BLaER1 (cell line): ENCODE measurements around the gene KSR1.

Experiments
- H3K27ac ChIP-seq: shearing (Covaris generic); formaldehyde crosslinking; 2 replicates; pipeline ENCODE4 v1.8.1; 2022
- H3K27me3 ChIP-seq: shearing (Covaris generic); formaldehyde crosslinking; 2 replicates; pipeline ENCODE4 v1.8.1; 2022
- H3K36me3 ChIP-seq: shearing (Covaris generic); formaldehyde crosslinking; 2 replicates; pipeline ENCODE4 v1.8.1; 2022
- H3K4me1 ChIP-seq: shearing (Covaris generic); formaldehyde crosslinking; 2 replicates; pipeline ENCODE4 v1.8.1; 2022
- H3K4me2 ChIP-seq: shearing (Covaris generic); formaldehyde crosslinking; 2 replicates; pipeline ENCODE4 v1.8.1; 2022
- H3K4me3 ChIP-seq: shearing (Covaris generic); formaldehyde crosslinking; 2 replicates; pipeline ENCODE4 v1.8.1; 2022
- H3K9ac ChIP-seq: shearing (Covaris generic); formaldehyde crosslinking; 2 replicates; pipeline ENCODE4 v1.8.1; 2022
- H3K9me3 ChIP-seq: shearing (Covaris generic); formaldehyde crosslinking; 2 replicates; pipeline ENCODE4 v1.8.1; 2022
- H4K20me1 ChIP-seq: shearing (Covaris generic); formaldehyde crosslinking; 2 replicates; pipeline ENCODE4 v1.8.1; 2022
- Cebpa-rat ChIP-seq: shearing (Covaris generic); IDR thresholded peaks from 2 replicates; pipeline ENCODE4 v1.8.1; 2022

The KSR1 gene

DNA sequence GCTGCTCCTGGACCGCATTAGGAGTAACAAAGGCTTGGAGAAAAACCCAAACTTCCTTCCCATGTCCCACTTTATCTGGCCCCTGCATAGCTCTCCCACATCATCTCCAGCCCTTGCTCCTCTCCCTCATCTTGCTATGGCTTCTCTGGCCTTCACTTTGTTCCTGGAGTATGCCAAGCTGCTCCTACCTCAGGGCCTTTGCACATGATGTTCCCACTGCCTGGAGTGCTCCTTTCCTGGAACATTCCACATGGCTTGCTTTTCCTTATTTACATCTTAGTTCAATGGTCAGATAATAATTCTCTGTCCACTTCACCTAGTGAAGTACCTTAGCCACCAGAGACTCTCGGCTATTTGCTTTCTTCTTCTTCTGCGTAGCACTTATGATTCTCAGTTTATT lies 4.3 kb upstream of the KSR1 start:
- H3K27ac ChIP-seq, result no peak overlapping the region
- peaks cover 3% of the 10 kb centered on the region; the same call in 1 of the 2 replicates for H3K27me3 ChIP-seq
- peaks cover 20% of the 10 kb centered on the region for H3K4me1 ChIP-seq
- H3K9me3 ChIP-seq, result no peaks in the 10 kb centered on the region
- no peaks in the 10 kb centered on the region for H3K36me3 ChIP-seq
- TF ChIP-seq Cebpa-rat, result no peak
- H3K9ac ChIP-seq, result no peak overlapping the region
- H3K4me2 ChIP-seq, result no peak overlapping the region
- H4K20me1 ChIP-seq, result peaks cover 2% of the 10 kb centered on the region; the same call in 1 of the 2 replicates
- no peak overlapping the region for H3K4me3 ChIP-seq

DNA sequence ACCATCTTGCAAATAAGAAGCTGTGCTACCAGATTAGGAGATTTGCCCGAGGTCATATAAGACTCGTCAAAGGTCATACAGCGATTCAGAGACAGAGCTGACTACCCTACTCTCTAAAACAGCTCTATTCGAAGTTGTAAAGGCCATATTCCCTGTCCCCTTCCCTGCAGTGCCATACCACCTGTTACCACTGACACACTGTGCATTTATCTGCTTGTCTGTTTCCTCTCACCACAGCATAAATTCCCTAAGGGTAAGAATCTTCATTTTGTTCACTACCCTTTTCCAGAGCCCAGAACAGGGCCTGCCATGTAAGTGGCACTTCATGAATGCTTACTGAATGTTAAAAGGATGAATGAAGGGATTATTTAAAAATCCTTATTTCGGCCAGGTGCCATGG lies 3.4 kb upstream of the KSR1 start:
- Histone ChIP-seq H3K4me3 (no peak overlapping the region), H3K9ac (no peak overlapping the region), H3K4me2 (peak overlapping the region; percentile 35), H3K4me1 (peaks cover 29% of the 10 kb centered on the region), H3K36me3 (no peaks in the 10 kb centered on the region), H3K9me3 (no peaks in the 10 kb centered on the region), H3K27ac (no peak overlapping the region), H4K20me1 (peaks cover 11% of the 10 kb centered on the region), H3K27me3 (peaks cover 12% of the 10 kb centered on the region)
- no peak for TF ChIP-seq Cebpa-rat

DNA sequence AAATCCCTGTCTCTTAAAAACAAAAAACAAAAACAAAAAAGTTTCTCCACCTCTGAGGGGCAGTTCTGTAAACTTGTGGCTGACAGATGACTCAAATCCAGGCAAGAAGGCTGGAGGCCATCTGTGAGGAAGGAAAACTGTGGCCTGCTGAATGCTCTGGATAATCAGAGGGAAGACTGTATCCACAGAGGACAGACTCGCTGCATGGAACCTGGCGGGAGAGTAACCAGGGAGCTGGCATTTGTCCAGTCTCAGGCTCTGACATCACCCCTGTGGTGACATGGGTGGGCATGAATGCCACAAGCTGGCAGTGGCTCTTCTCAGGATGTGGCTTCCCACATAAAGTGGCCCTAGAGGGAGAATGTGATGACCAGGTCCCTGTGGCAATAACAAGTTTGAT lies 2.8 kb upstream of the KSR1 start:
- no peak overlapping the region for H3K9ac ChIP-seq
- peaks cover 18% of the 10 kb centered on the region for H4K20me1 ChIP-seq
- peak overlapping the region; percentile 35 for H3K4me2 ChIP-seq
- no peaks in the 10 kb centered on the region for H3K9me3 ChIP-seq
- no peaks in the 10 kb centered on the region for H3K36me3 ChIP-seq
- no peak for TF ChIP-seq Cebpa-rat
- H3K27me3 ChIP-seq, result peaks cover 19% of the 10 kb centered on the region
- no peak overlapping the region for H3K27ac ChIP-seq
- no peak overlapping the region for H3K4me3 ChIP-seq
- peaks cover 35% of the 10 kb centered on the region for H3K4me1 ChIP-seq

DNA sequence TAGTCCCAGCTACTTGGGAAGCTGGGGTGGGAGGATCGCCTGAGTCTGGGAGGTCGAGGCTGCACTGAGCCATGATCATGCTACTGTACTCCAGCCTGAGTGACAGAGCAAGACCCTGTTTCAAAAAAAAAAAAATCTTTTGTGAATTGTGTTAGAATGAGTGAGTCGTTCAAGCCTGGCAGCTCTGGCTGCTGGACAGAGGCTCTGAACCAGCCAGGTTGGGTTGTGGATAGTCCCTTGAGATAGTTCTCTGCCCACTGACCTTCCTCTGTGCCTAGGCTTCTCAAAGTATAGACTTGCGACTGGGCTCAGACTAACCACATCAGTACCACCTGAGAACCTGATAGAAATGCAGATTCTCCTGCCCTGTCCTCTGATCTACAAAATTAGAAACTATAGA lies 2.2 kb upstream of the KSR1 start:
- H3K4me3 ChIP-seq, result no peak overlapping the region
- no peak overlapping the region for H3K27ac ChIP-seq
- H3K9ac ChIP-seq, result no peak overlapping the region
- H3K4me2 ChIP-seq, result peak overlapping the region; percentile 35
- H3K36me3 ChIP-seq, result no peaks in the 10 kb centered on the region
- no peaks in the 10 kb centered on the region for H3K9me3 ChIP-seq
- peaks cover 24% of the 10 kb centered on the region for H4K20me1 ChIP-seq
- peaks cover 39% of the 10 kb centered on the region for H3K4me1 ChIP-seq
- no peak for TF ChIP-seq Cebpa-rat
- H3K27me3 ChIP-seq, result peaks cover 22% of the 10 kb centered on the region

DNA sequence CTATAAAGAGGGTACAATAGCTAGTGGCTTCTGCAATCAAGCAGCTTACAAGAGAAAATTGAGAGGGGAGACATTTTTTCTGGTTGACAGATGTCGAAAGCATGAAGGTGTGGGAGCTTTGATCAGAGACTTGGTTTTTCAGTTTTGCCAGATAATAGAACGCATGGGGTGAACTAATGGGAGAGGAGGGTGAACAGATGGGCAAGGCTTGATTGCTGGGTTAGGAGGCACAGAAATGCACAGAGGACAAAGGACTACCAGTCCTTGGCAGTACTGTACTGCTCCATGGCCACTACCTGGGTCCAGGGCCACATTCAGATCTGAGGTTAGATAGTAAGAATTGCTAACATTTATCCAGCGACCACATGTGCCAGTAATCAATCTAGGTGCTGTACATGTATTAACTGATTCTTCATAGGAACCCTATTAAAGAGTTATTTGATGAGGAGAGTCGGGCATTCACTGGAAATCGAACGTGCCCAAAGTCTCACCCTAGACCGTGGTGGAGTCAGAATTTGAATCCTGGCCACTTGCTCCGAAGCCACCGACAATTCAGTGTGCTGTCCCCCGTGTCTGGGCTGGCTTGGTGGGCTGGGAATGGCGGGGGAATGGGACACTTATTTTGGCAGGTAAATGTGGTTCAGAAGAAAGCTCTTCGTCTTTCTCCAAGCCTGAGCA lies 873 bp upstream of the KSR1 start:
- no peak overlapping the region for H3K27ac ChIP-seq
- no peak for TF ChIP-seq Cebpa-rat

DNA sequence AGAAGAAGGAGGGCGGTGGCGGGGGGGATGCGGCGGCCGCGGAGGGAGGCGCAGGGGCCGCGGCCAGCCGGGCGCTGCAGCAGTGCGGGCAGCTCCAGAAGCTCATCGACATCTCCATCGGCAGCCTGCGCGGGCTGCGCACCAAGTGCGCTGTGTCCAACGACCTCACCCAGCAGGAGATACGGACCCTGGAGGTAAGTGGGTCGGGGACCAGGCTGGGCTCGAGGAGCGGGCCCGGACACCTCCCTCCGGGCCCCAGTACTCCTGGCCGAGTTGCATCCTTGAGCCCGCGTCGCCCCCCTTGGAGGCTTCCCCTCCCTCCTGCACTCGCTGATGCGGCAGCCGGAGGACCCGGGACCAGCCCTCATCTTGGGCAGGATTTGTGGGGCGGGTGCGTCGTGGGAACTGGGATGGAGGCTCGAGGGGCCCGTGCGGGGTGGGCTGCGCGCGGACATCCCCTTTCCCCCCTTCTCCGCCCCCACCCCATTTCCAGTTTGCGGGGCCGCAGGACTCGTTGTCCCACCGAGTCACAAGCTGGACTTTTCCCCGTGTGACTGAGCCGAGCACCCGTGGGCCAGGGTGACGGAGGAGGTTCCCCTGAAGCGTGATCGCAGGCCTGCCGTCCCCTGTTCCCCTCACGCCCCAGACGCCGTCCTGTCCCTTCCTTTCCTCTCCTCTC lies 572 bp downstream of the KSR1 start:
- TF ChIP-seq Cebpa-rat, result no peak
- peak overlapping the region; percentile 82 for H3K9ac ChIP-seq
- H3K9me3 ChIP-seq, result no peaks in the 10 kb centered on the region
- peak overlapping the region; percentile 91 for H3K4me3 ChIP-seq
- peak overlapping the region; percentile 98 for H3K4me2 ChIP-seq
- H3K27me3 ChIP-seq, result peaks cover 22% of the 10 kb centered on the region
- peak overlapping the region; percentile 68 for H3K27ac ChIP-seq
- H3K36me3 ChIP-seq, result no peaks in the 10 kb centered on the region
- peaks cover 47% of the 10 kb centered on the region for H4K20me1 ChIP-seq
- peaks cover 39% of the 10 kb centered on the region for H3K4me1 ChIP-seq

More for the DNA sequence above, 873 bp upstream of the KSR1 start:
- peak overlapping the region; percentile 82 for H3K9ac ChIP-seq
- peaks cover 37% of the 10 kb centered on the region for H4K20me1 ChIP-seq
- H3K27me3 ChIP-seq, result peaks cover 22% of the 10 kb centered on the region
- H3K4me2 ChIP-seq, result peak overlapping the region; percentile 98
- H3K36me3 ChIP-seq, result no peaks in the 10 kb centered on the region
- H3K4me3 ChIP-seq, result peak overlapping the region; percentile 91
- H3K4me1 ChIP-seq, result peaks cover 39% of the 10 kb centered on the region
- no peaks in the 10 kb centered on the region for H3K9me3 ChIP-seq

DNA sequence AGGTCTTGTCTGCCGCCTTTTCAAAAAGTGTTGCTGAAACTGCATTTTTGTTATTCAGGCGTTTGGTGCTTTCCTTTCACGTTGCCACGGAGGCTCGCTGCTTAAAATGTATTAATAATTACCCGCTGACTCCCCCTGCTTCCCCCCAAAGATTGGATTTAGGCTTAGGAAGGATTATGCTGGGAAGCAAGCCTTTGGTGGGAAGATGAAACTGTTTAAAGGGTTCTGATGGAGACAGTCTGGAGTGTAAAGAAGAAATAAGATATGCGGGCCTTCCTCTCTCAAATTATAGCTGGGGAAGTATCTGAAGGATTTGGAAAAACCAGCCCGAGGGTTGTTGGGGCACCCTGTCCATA lies 1.1 kb downstream of the KSR1 start:
- Histone ChIP-seq H3K9me3 (no peaks in the 10 kb centered on the region), H3K27me3 (peaks cover 22% of the 10 kb centered on the region), H3K4me3 (peak overlapping the region; percentile 91), H3K4me1 (peaks cover 39% of the 10 kb centered on the region), H4K20me1 (peaks cover 52% of the 10 kb centered on the region), H3K27ac (no peak overlapping the region), H3K4me2 (peak overlapping the region; percentile 98), H3K36me3 (no peaks in the 10 kb centered on the region), H3K9ac (peak overlapping the region; percentile 82)
- TF ChIP-seq Cebpa-rat, result no peak

DNA sequence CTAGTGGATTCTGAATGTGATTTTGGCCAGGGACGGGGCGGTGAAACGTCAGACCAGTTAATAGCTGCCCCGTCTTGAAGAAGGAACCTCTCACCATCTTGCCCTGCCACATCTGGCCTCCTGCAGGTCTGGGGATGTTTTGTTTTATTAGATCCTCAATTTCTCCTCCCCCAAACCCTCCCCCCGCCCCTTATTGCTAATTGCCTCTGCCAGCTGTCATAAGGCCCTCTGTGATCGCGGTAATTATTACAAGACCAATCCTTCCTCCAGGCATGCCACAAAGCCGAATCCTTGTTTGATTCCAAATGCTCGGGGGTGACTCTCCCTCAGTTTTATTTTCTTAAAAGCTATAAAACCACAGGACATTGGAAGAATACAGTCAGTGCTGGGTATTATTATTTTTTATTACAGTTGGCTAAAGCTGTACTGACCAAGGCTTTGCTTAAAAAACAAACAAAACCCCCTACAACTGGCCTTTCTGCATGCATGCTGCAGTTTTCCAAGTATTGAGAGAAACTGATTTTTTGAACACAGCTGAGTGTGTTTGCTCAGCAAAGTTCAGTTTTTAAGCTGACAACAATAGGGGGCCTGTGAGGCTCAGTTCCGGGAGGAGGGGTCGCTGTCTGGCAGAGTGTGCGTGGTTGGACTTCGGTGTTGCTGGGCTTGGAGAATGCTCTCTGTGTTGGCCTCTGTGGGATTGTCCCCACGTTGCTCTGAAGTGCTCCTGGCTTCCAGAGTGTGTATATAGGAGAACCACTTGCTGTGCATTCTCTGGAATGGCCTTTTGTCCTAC lies 1.7 kb downstream of the KSR1 start:
- H3K4me1 ChIP-seq, result peaks cover 38% of the 10 kb centered on the region
- no peak overlapping the region for H3K9ac ChIP-seq
- TF ChIP-seq Cebpa-rat, result no peak
- peak overlapping the region; percentile 91 for H3K4me3 ChIP-seq
- no peaks in the 10 kb centered on the region for H3K36me3 ChIP-seq
- no peaks in the 10 kb centered on the region for H3K9me3 ChIP-seq
- H3K4me2 ChIP-seq, result peak overlapping the region; percentile 98
- H4K20me1 ChIP-seq, result peaks cover 55% of the 10 kb centered on the region
- no peak overlapping the region for H3K27ac ChIP-seq
- H3K27me3 ChIP-seq, result peaks cover 22% of the 10 kb centered on the region

DNA sequence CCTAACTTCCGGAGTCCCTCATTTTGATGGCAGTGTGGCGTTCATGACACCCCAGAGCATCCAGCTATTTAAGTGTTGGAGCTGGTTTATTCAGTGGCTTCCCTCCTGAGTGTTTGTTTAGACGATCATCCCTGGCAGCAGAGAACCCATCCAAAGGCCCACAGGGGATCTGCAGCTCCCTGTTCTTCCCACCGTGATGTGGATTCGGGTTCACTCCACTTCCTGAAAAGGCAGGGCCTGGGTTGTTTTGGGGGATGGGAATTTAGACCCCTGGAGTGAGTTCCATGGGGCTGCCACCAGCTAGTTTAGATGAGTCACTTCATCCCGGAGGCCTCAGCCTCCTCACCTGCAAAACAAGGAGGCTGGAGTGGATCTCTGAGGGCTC lies 2.3 kb downstream of the KSR1 start:
- TF ChIP-seq Cebpa-rat, result no peak
- Histone ChIP-seq H3K9ac (no peak overlapping the region; the same call in 1 of the 2 replicates), H3K36me3 (no peaks in the 10 kb centered on the region), H3K9me3 (no peaks in the 10 kb centered on the region), H3K4me3 (no peak overlapping the region), H3K27ac (no peak overlapping the region), H3K4me1 (peaks cover 38% of the 10 kb centered on the region), H3K4me2 (peak overlapping the region; percentile 98), H3K27me3 (peaks cover 22% of the 10 kb centered on the region), H4K20me1 (peaks cover 58% of the 10 kb centered on the region)

DNA sequence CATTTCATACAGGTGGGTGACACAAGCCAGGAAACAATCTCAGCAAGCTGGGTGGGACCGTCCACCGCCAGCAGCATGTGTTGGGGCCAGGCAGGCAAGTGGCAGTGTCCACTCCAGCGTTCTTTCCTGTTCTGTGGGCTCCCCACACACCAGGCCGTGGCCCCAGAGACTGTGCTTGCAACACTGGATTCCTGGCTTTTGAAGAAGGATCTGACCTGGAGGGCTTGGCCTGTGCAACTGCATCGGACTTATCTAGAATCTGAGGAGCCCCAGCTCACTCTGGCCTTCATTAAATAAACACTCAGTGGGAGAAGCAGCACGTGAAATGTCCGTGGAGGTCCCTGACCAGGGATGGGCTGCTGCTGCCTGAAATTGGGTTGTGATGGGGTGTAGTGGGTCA lies 3.2 kb downstream of the KSR1 start:
- H3K9ac ChIP-seq, result no peak overlapping the region
- H4K20me1 ChIP-seq, result peaks cover 63% of the 10 kb centered on the region
- H3K27ac ChIP-seq, result no peak overlapping the region
- peaks cover 35% of the 10 kb centered on the region for H3K4me1 ChIP-seq
- no peak for TF ChIP-seq Cebpa-rat
- no peaks in the 10 kb centered on the region for H3K36me3 ChIP-seq
- H3K4me2 ChIP-seq, result no peak overlapping the region
- H3K9me3 ChIP-seq, result no peaks in the 10 kb centered on the region
- H3K4me3 ChIP-seq, result no peak overlapping the region
- H3K27me3 ChIP-seq, result peaks cover 22% of the 10 kb centered on the region
